Loucy (cell line): ENCODE data around the gene RNF40.

Experiments used
- H2AFZ ChIP-seq: fragments of 200-600 bp; sonication (generic); 2 replicates; pipeline ENCODE4 v1.6.0; 2016; ENCODE audit warnings: antibody characterized with exemption, mild to moderate bottlenecking, low read length, moderate library complexity
- H3F3A ChIP-seq: fragments of 200-600 bp; 2 replicates; pipeline ENCODE4 v1.6.0; 2016; ENCODE audit warnings: antibody characterized with exemption, low read depth, mild to moderate bottlenecking
- H3K27me3 ChIP-seq: fragments of 200-600 bp; sonication (generic); 2 replicates; pipeline ENCODE4 v1.6.1; 2014; ENCODE audit warnings: low read length, mild to moderate bottlenecking; ENCODE audit not compliant: insufficient read depth, poor library complexity, severe bottlenecking
- H3K36me3 ChIP-seq: fragments of 200-600 bp; sonication (generic); 2 replicates; pipeline ENCODE4 v1.6.1; 2016; ENCODE audit warnings: low read length; ENCODE audit not compliant: insufficient read depth
- H3K4me1 ChIP-seq: fragments of 200-600 bp; sonication (generic); 2 replicates; pipeline ENCODE4 v1.5.1; 2014; ENCODE audit warnings: low read length, mild to moderate bottlenecking; ENCODE audit not compliant: insufficient read depth, poor library complexity, severe bottlenecking
- H3K4me2 ChIP-seq: fragments of 200-600 bp; sonication (generic); 2 replicates; pipeline ENCODE4 v1.6.0; 2014; ENCODE audit warnings: antibody characterized with exemption, low read length, low read depth, mild to moderate bottlenecking; ENCODE audit not compliant: poor library complexity, severe bottlenecking
- H3K4me3 ChIP-seq: fragments of 200-600 bp; sonication (generic); 2 replicates; pipeline ENCODE4 v1.5.1; 2014; ENCODE audit warnings: low read length, mild to moderate bottlenecking, mixed read lengths; ENCODE audit not compliant: poor library complexity, severe bottlenecking
- H3K79me2 ChIP-seq: fragments of 200-600 bp; sonication (generic); 2 replicates; pipeline ENCODE4 v1.6.1; 2014; ENCODE audit warnings: low read length; ENCODE audit not compliant: insufficient read depth
- H3K9ac ChIP-seq: fragments of 200-600 bp; sonication (generic); 2 replicates; pipeline ENCODE4 v1.6.0; 2014; ENCODE audit warnings: mild to moderate bottlenecking, low read depth, low read length, moderate library complexity; ENCODE audit not compliant: poor library complexity, severe bottlenecking
- H3K9me2 ChIP-seq: fragments of 200-600 bp; sonication (generic); replicated peaks from 2 replicates; pipeline ENCODE4 v1.6.1; 2016; ENCODE audit warnings: low read depth, low read length, mixed read lengths
- H3K9me3 ChIP-seq: fragments of 200-600 bp; sonication (generic); 2 replicates; pipeline ENCODE4 v1.6.1; 2014; ENCODE audit warnings: mild to moderate bottlenecking, antibody characterized with exemption, low read length, low read depth; ENCODE audit not compliant: insufficient read depth
- H4K20me1 ChIP-seq: fragments of 200-600 bp; sonication (generic); 2 replicates; pipeline ENCODE4 v1.6.0; 2014; ENCODE audit warnings: antibody characterized with exemption, low read length, mild to moderate bottlenecking; ENCODE audit not compliant: insufficient read depth, poor library complexity, severe bottlenecking
- CTCF ChIP-seq: fragments of 200-600 bp; sonication (generic); conservative IDR thresholded peaks from 2 replicates; pipeline ENCODE4 v1.5.1; 2014; ENCODE audit warnings: mild to moderate bottlenecking, antibody characterized with exemption, low read length
- EZH2phosphoT487 ChIP-seq: fragments of 200-600 bp; IDR thresholded peaks from 2 replicates; pipeline ENCODE4 v1.6.1; 2018; ENCODE audit warnings: antibody characterized with exemption, mild to moderate bottlenecking, moderate library complexity, borderline replicate concordance

The RNF40 gene

DNA sequence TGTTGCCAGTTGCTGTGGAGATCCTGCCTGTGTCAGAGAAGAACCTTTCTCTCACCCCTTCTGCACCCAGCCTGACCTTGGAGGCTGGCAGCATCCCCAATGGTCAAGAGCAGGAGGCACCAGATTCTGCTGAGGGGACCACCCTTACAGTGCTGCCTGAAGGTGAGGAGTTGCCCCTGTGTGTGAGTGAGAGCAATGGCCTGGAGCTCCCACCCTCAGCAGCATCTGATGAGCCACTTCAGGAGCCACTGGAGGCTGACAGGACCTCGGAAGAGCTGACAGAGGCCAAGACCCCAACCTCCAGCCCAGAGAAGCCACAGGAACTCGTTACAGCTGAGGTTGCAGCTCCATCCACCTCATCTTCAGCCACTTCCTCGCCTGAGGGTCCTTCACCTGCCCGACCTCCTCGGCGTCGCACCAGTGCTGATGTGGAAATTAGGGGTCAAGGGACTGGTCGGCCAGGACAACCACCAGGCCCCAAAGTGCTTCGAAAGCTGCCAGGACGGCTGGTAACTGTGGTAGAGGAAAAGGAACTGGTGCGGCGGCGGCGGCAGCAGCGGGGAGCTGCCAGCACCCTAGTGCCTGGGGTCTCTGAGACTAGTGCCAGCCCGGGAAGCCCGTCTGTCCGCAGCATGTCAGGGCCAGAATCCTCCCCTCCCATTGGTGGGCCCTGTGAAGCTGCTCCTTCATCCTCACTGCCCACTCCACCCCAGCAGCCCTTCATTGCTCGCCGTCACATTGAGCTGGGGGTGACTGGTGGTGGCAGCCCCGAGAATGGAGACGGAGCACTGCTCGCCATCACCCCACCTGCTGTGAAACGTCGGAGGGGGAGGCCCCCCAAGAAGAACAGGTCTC lies 24.1 kb upstream of the RNF40 start:
- H3K36me3 ChIP-seq: peaks cover 54% of the 10 kb centered on the region; the same call in 1 of the 2 replicates
- H3F3A ChIP-seq: no peaks in the 10 kb centered on the region
- H3K4me1 ChIP-seq: no peaks in the 10 kb centered on the region

DNA sequence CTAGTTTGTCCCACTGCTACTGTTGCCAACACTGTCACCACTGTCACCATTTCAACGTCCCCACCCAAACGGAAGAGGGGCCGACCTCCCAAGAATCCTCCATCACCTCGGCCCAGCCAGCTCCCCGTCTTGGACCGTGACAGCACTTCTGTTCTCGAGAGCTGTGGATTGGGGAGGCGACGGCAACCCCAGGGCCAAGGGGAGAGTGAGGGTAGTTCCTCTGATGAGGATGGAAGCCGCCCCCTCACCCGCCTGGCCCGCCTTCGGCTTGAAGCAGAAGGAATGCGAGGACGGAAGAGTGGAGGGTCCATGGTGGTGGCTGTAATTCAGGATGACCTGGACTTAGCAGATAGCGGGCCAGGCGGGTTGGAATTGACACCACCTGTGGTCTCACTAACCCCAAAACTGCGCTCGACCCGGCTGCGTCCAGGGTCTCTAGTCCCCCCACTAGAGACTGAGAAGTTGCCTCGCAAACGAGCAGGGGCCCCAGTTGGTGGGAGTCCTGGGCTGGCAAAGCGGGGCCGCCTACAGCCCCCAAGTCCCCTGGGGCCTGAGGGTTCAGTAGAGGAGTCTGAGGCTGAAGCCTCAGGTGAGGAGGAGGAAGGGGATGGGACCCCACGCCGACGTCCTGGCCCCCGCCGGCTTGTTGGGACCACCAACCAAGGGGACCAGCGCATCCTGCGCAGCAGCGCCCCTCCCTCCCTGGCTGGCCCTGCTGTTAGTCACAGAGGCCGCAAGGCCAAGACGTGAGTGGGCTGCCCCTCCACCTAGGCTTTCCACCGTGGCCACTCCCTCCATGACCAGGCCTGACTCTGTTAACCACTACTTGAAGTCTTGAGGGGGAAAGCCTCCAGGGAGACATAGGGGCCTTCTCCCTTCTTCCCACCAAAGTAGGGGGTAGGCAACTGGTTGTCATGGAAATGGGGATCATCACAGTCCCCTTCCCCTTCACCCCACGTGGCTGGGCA lies 22.9 kb upstream of the RNF40 start:
- no peak for TF ChIP-seq CTCF
- no peak for TF ChIP-seq EZH2phosphoT487
- Histone ChIP-seq H3K9ac (no peak overlapping the region), H2AFZ (no peak overlapping the region), H3K27me3 (no peaks in the 10 kb centered on the region), H3K9me3 (no peaks in the 10 kb centered on the region), H3K4me3 (no peak overlapping the region), H4K20me1 (no peaks in the 10 kb centered on the region), H3K9me2 (no peaks in the 10 kb centered on the region), H3K79me2 (no peaks in the 10 kb centered on the region), H3K4me1 (no peaks in the 10 kb centered on the region), H3K4me2 (no peak overlapping the region), H3K36me3 (peaks cover 44% of the 10 kb centered on the region; the same call in 1 of the 2 replicates), H3F3A (no peaks in the 10 kb centered on the region)

More for the DNA sequence above, 24.1 kb upstream of the RNF40 start:
- no peaks in the 10 kb centered on the region for H3K79me2 ChIP-seq
- no peak overlapping the region for H3K4me3 ChIP-seq
- H3K4me2 ChIP-seq: no peak overlapping the region
- TF ChIP-seq EZH2phosphoT487 (no peak), CTCF (no peak)
- H3K9me2 ChIP-seq: no peaks in the 10 kb centered on the region
- no peaks in the 10 kb centered on the region for H3K27me3 ChIP-seq
- H4K20me1 ChIP-seq: no peaks in the 10 kb centered on the region
- no peak overlapping the region for H2AFZ ChIP-seq
- no peak overlapping the region for H3K9ac ChIP-seq
- no peaks in the 10 kb centered on the region for H3K9me3 ChIP-seq

GRCh38 chr16:30740364-30741251 lies 21.5 kb upstream of the RNF40 start:
- Histone ChIP-seq H3K4me2 (no peak overlapping the region), H3F3A (no peaks in the 10 kb centered on the region), H3K4me1 (no peaks in the 10 kb centered on the region), H4K20me1 (no peaks in the 10 kb centered on the region), H3K9me3 (no peaks in the 10 kb centered on the region), H3K36me3 (peaks cover 34% of the 10 kb centered on the region; the same call in 1 of the 2 replicates), H3K4me3 (no peak overlapping the region), H3K79me2 (no peaks in the 10 kb centered on the region), H3K9me2 (no peaks in the 10 kb centered on the region), H2AFZ (no peak overlapping the region), H3K9ac (no peak overlapping the region), H3K27me3 (no peaks in the 10 kb centered on the region)
- TF ChIP-seq EZH2phosphoT487 (no peak), CTCF (no peak)
